ENCODE results near the gene SMIM23.
A peak's percentile ranks its signal among the peaks of the same experiment; 100 is the strongest.

The SMIM23 gene

GRCh38 chr5:171785517-171785916 is at the start of gene SMIM23:
Gene SMIM23, plus strand, starts transcription at chr5:171785817. Its CDS starts 55 bp downstream, at chr5:171785872.
- no peak for DNase-seq (ENCODE audit: low read depth, low spot score)

DNA sequence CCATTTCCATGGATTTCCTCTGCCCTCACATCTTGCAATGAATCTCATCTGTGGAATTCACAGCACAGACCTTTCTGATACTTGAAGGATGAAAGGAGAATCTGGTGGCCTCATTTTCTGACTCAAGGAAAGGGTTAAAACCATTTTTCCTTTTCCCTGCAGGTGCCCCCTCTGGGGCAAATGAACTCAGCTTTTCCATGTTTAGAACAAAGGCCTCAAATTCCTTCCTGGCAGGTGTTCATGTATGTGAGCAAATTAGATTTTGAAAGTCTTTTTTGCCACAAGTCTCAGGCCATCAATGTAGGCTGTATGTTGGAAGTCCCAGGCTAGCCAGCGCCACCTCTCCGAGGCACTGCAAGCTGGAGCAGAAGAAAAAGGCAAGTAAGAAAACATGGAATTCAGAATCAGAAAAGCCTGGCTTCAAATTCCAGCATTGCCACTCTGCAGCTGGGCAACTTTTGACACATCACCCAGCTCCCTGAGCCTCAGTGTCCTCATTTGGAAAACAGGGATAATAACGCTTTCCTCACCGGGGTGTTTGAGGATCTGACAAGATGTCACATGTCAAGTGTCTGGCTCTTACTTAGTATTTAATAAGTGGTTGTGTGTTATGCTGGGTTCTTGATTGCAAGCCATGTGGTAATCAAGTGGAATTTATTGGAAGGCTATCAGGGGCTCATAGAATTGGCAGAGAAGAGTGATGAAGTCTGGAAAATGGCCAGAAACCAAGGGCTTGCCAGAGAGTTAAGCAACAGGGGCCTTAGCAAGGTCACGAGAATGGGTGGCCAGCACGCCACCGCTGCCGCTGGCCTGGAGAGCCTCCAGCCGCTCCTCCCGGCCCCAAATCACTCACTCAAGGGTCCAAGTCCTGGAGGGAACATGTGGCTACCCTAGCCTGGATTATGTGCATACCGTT is 48.4 kb upstream of the SMIM23 start:
- DNase-seq (ENCODE audit: low read depth, low spot score), result peak; percentile 54

- no peak for DNase-seq (ENCODE audit: low read depth, low spot score)
Observed at GRCh38 chr5:171738501-171738900, 47.1 kb upstream of the SMIM23 start.

- DNase-seq (ENCODE audit: low read depth, low spot score), result no peak
Observed at GRCh38 chr5:171739271-171739670, 46.3 kb upstream of the SMIM23 start.

GRCh38 chr5:171743436-171744076 is 42.1 kb upstream of the SMIM23 start:
- no peak for DNase-seq (ENCODE audit: low read depth, low spot score)

- no peak for DNase-seq (ENCODE audit: low read depth, low spot score)
Observed at GRCh38 chr5:171744264-171744663, 41.4 kb upstream of the SMIM23 start.

GRCh38 chr5:171744882-171745281 is 40.7 kb upstream of the SMIM23 start:
- DNase-seq (ENCODE audit: low read depth, low spot score), result no peak

DNA sequence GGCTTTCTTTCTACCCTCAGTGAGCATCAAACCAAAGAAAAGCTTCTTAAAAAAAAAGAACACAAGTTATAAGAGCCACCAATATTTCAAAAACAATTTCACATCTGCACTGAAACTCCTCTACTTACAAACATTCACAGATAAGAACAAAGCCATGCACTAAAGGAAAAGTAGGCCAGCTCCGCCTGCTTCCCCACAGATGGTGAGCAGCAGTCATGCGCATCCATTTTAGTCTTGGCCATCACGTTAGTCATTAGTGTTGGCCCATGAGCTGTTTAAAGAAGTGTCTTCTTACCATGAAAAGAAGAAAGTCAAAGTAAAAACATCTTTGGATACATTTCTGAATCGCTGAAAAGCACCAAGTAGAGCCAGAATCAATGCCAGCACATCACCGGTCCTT is 40.0 kb upstream of the SMIM23 start:
- no peak for DNase-seq (ENCODE audit: low read depth, low spot score)

- DNase-seq (ENCODE audit: low read depth, low spot score), result no peak
Observed at GRCh38 chr5:171747061-171747859, 38.4 kb upstream of the SMIM23 start.

- no peak for DNase-seq (ENCODE audit: low read depth, low spot score)
Observed at GRCh38 chr5:171748720-171749119, 36.9 kb upstream of the SMIM23 start.

DNA sequence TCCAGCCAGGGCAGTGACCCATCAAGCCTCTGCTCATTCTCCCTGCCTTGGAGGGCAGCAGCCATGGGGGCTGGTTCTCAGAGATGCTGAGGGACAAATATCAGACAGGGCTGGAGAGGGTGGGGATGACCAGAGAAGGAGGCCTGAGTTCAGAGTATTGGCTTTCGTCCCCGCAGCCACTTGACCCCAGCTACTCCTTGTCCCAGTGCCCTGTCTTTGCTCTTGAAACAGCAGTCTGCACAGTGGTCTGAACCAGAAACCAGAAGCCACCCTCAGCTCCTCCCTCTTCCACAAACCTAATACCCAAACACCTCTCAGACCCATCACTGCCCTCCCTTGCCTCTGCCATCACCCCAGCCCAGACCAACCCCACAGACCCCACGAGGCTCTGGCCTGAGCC is 36.3 kb upstream of the SMIM23 start:
- no peak for DNase-seq (ENCODE audit: low read depth, low spot score)

DNA sequence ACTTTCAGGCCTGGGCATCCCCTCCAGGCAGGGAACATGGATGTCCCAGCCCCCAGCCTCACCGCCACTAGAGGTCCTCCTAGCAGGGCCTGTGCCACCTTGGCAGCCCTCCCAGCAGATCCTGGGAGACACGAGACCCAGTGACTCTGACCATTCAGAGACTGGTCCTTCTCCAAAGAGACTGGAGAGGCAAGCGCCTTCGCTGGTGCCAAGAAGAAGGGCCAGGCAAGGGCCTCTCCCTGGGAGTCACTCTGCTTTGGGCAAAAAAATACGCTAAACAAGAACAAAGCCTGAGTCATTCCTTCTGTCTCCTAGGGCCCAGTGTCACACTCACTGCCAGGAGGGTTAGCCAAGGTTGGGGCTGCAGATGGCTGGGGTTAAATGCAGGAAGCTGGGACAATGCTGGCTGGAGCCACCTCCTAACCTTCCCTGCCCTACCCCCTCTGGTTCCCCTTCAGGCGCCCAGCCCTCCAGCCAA is 35.3 kb upstream of the SMIM23 start:
- DNase-seq (ENCODE audit: low read depth, low spot score), result peak; percentile 42

- peak; percentile 58 for DNase-seq (ENCODE audit: low read depth, low spot score)
Observed at GRCh38 chr5:171755354-171755821, 30.2 kb upstream of the SMIM23 start.

- DNase-seq (ENCODE audit: low read depth, low spot score), result peak; percentile 59
Observed at GRCh38 chr5:171757853-171758535, 27.6 kb upstream of the SMIM23 start.

DNA sequence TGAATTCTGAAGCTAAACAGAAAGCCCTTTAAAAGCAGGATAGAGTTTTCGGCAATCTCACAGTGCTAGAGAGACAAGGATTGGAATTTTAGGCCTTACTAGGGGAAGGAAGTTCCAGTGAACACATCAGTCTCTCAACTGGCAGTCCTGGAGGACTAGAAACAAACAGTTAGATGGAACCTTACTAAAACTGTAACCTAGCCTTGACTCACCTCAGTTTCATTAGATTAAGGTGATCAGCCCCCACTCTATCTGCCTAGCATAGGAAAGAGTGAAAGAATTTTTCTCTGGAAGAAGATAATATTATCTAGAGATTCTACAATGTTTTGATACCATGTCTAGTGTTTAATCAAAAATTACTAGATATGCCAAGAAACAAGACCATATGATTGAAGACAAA is 25.8 kb upstream of the SMIM23 start:
- no peak for DNase-seq (ENCODE audit: low read depth, low spot score)

DNA sequence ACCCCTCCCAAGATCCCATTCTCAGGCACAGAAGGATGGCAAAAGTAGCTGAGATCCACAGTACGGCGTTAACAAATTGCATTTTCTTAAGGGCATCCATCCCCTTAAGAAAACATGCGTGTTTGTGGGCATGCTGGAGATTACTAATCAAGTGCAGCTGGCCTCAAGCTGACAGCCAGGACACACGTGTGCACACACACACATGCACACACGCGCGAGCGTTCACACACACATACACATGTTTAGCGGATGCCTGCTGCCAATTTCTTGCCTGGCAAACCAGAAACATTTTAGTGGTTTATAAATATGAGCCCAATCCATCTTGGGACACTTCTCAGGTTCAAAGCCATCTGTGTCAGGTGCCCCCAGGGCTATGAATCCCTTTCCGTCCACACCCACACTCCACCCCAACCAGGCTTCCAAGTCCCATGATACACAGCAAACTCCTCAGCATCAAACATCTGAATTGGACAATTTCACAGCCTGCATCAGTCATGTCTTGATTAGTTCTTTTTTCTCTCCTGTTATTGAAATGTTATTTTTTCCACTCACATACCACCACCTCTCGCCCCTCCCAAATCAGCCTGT is 23.5 kb upstream of the SMIM23 start:
- no peak for DNase-seq (ENCODE audit: low read depth, low spot score)

GRCh38 chr5:171762903-171763302 is 22.7 kb upstream of the SMIM23 start:
- no peak for DNase-seq (ENCODE audit: low read depth, low spot score)

GRCh38 chr5:171764265-171764664 is 21.4 kb upstream of the SMIM23 start:
- DNase-seq (ENCODE audit: low read depth, low spot score), result no peak

- no peak for DNase-seq (ENCODE audit: low read depth, low spot score)
Observed at GRCh38 chr5:171766875-171767274, 18.7 kb upstream of the SMIM23 start.

DNA sequence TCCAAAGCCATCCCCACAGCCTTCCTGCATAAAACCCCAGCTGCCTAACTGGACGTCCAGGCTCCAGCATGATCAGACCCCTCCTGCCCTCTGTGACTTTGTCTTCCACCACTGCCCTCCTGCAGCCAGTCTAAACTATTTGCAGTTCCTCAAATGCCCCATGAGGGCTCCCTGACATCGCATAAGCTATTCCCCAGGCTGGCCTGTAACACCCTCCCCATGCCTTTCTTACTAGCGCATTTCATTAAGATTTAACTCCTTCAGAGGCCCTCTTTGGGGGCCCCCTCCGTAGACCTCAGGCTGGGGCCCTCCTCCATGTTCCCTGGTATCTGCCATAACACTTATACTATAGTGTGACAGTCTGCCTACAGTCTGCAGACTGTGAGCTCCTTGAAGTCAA is 15.5 kb upstream of the SMIM23 start:
- no peak for DNase-seq (ENCODE audit: low read depth, low spot score)

GRCh38 chr5:171771856-171772255 is 13.8 kb upstream of the SMIM23 start:
- no peak for DNase-seq (ENCODE audit: low read depth, low spot score)
